CD4-positive, CD25-positive, alpha-beta regulatory T cell (primary cell): Measurements from ENCODE around the gene BCAN. TPM values are rescaled to one million over a fixed set of nuclear protein-coding genes. Genes with fewer than 3 reads are reported as not detected.

Experiments used
- ATAC-seq, 2 donors: fragments of 150-1000 bp; cut with Tn5 transposase; one replicate each; pipeline ENCODE4 v1.10.0; 2021; ENCODE audit warnings: low read depth in 2 of 2, moderate number of reproducible peaks in 2 of 2, moderate library complexity in 1 of 2
- DNase-seq, 3 donors: peaks; one replicate each; pipeline versions ENCODE4 v3.0.0 to v3.0.0-alpha.2; 2012 to 2022; ENCODE audit warnings: mixed read lengths in 1 of 3
- H3K27ac ChIP-seq: one replicate; pipeline ENCODE4 v1.7.0; 2013; ENCODE audit warnings: mild to moderate bottlenecking, low read length; ENCODE audit not compliant: insufficient read depth, poor library complexity, severe bottlenecking
- H3K27me3 ChIP-seq: one replicate; pipeline ENCODE4 v1.7.0; 2013; ENCODE audit warnings: low read length; ENCODE audit not compliant: control insufficient read depth, insufficient read depth
- H3K36me3 ChIP-seq: one replicate; pipeline ENCODE4 v1.7.0; 2013; ENCODE audit warnings: mild to moderate bottlenecking, low read length, moderate library complexity; ENCODE audit not compliant: control insufficient read depth, insufficient read depth
- H3K4me1 ChIP-seq: 2 replicates; pipeline ENCODE4 v1.7.0; 2013; ENCODE audit warnings: mild to moderate bottlenecking, low read length; ENCODE audit not compliant: insufficient read depth, control insufficient read depth, poor library complexity, severe bottlenecking
- H3K4me3 ChIP-seq: one replicate; pipeline ENCODE4 v1.7.0; 2013; ENCODE audit warnings: low read depth, mild to moderate bottlenecking, low read length, moderate library complexity
- H3K9me3 ChIP-seq, 2 experiments: 1 replicate in 1 of 2; 2 replicates in 1 of 2; pipeline ENCODE4 v1.7.0; 2013; ENCODE audit warnings: low read length in 2 of 2, mild to moderate bottlenecking in 1 of 2, moderate library complexity in 1 of 2; ENCODE audit not compliant: control insufficient read depth in 2 of 2
- H3K27ac Mint-ChIP-seq, 3 donors: one replicate each; pipeline ENCODE4 v1.8.0; 2020 to 2022; ENCODE audit warnings: mild to moderate bottlenecking in 3 of 3, mixed read lengths in 3 of 3, moderate library complexity in 2 of 3
- H3K27me3 Mint-ChIP-seq: one replicate; pipeline ENCODE4 v1.8.0; 2022; ENCODE audit warnings: mild to moderate bottlenecking, mixed read lengths
- H3K36me3 Mint-ChIP-seq: one replicate; pipeline ENCODE4 v1.8.0; 2020; ENCODE audit warnings: mixed read lengths
- H3K4me1 Mint-ChIP-seq, 4 donors: one replicate each; pipeline ENCODE4 v1.8.0; 2020 to 2022; ENCODE audit warnings: mixed read lengths in 4 of 4, mild to moderate bottlenecking in 1 of 4
- H3K4me3 Mint-ChIP-seq, 4 donors: one replicate each; pipeline ENCODE4 v1.8.0; 2020 to 2022; ENCODE audit warnings: mild to moderate bottlenecking in 4 of 4, mixed read lengths in 4 of 4, moderate library complexity in 3 of 4
- H3K9me3 Mint-ChIP-seq, 7 donors: one replicate each; pipeline ENCODE4 v1.8.0; 2020 to 2022; ENCODE audit warnings: mixed read lengths in 7 of 7, mild to moderate bottlenecking in 3 of 7, moderate library complexity in 2 of 7
- polyA plus RNA-seq, 4 donors: library from polyadenylated mRNA; unstranded; fragments of 300-500 nt; fragmentation: Illumina TruSeq; gene quantifications; one replicate each; pipeline ENCODE4 v1.2.3, GENCODE V29; 2021
- total RNA-seq: library from RNA; stranded (reverse); gene quantifications from one replicate; pipeline ENCODE4 v1.2.3, GENCODE V29; 2022

The BCAN gene
- total and polyA plus RNA-seq, 5 donors from 2014 or later = not detected

DNA sequence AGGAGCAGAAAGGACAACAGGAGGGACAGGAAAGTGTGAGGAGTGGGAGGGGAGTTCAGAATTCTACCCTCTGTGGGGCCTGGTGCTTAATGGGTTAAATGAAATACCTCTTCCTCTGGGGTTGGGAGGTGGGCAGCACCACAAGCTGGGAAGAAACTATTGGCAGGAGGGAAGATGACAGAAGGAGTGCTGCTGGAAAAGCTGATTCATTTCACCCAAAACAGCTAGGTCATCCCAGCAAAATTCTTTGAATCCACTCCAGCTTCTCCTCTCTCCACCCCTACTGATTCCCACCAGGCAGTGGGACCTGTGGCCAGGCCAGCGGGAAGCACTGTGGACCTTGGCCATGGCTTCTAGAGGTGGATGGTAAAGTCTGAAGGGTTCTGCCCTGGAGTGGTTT, 12.8 kb downstream of the BCAN start:
- H3K36me3 ChIP-seq = no peaks in the 10 kb centered on the region
- no peak overlapping the region for H3K27ac ChIP-seq
- no peak overlapping the region for H3K4me3 ChIP-seq
- H3K36me3 Mint-ChIP-seq = peaks cover 3% of the 10 kb centered on the region
- peaks cover 23% of the 10 kb centered on the region for H3K4me1 ChIP-seq
- no peaks in the 10 kb centered on the region for H3K9me3 ChIP-seq
- no peak for DNase-seq
- peak overlapping the region in 1 of 3 donors; percentile 33 for H3K27ac Mint-ChIP-seq
- peaks cover 0 to 32% (median 14%) of the 10 kb centered on the region in 4 donors for H3K4me1 Mint-ChIP-seq
- no peak for ATAC-seq
- H3K27me3 Mint-ChIP-seq = peaks cover 55% of the 10 kb centered on the region
- H3K9me3 Mint-ChIP-seq = peaks cover 0 to 4% (median 0%) of the 10 kb centered on the region in 7 donors
- no peak overlapping the region for H3K4me3 Mint-ChIP-seq
- peaks cover 23% of the 10 kb centered on the region for H3K27me3 ChIP-seq

DNA sequence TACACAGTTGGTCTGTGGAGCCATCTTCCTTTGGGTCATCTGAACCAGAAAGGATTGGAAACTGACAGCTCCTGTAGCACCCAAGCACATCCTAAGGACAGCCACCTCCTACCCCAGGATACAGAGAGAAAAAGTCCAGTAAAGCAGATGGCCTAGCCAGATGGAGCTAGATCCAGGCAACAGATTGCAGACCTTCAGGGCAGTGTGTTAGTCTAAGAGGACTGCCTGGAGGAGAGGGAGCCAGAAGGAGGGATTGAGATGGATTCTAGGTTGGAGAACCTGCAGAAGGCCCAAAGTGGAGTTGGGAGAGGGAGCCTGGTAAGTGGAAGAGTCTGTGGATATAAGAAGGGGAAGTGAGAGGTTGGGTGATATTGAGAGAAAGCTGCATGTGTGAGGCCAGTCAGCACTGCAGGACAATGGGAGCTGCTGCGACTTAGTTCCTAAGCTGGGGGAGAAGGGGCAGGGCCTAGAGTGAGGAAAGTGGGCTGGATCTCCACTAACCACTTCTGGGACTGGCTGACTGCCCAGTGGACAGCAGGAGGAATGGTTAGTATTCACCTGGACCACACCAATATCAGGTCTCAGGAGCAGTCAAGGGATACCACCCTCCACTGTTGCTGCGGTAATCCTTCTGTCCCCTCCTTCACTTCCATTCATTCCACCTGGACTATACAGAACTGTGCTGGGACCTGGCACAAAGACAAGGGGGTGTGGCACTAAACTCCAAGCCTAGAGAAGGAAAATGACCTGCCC, 13.4 kb downstream of the BCAN start:
- no peak for ATAC-seq
- no peaks in the 10 kb centered on the region for H3K9me3 ChIP-seq
- peaks cover 20% of the 10 kb centered on the region for H3K27me3 ChIP-seq
- peak overlapping the region in 2 of 4 donors; percentile 30 to 57 for H3K4me3 Mint-ChIP-seq
- H3K27ac ChIP-seq = no peak overlapping the region
- H3K27me3 Mint-ChIP-seq = peaks cover 48% of the 10 kb centered on the region
- H3K9me3 Mint-ChIP-seq = peaks cover 0 to 4% (median 0%) of the 10 kb centered on the region in 7 donors
- no peaks in the 10 kb centered on the region for H3K36me3 ChIP-seq
- H3K4me1 ChIP-seq = peaks cover 29% of the 10 kb centered on the region
- no peak overlapping the region for H3K4me3 ChIP-seq
- peaks cover 0 to 39% (median 18%) of the 10 kb centered on the region in 4 donors for H3K4me1 Mint-ChIP-seq
- H3K36me3 Mint-ChIP-seq = peaks cover 3% of the 10 kb centered on the region
- peak overlapping the region in 1 of 3 donors; percentile 33 for H3K27ac Mint-ChIP-seq
- DNase-seq = no peak

DNA sequence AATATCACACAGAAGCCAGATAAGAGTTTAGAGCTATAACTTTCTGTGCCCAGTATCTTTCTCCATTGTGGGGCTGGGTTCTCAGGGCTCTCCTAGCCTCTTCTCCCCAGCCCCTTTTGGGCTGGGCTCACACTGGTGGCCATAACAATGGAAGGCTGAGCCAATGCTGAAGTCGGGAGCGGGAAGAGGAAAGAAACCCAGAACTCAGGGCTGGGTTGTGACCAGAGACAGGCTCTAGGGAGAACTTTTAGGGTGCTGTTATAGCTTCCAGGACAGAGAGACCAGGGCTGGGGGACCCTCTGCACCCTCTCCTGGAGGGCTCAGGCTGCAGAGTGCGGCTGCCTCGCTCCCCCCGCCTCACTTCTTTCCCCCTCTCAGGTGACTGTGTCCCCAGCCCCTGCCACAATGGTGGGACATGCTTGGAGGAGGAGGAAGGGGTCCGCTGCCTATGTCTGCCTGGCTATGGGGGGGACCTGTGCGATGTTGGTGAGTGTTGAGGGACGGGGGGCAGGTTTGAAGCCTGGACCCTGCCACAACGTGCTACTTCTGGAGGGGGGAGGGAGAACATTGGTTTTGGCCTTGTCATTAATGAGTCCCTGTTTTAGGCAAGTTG, 14.1 kb downstream of the BCAN start:
- Histone ChIP-seq H3K4me1 (peaks cover 34% of the 10 kb centered on the region), H3K27me3 (peaks cover 20% of the 10 kb centered on the region), H3K27ac (no peak overlapping the region), H3K9me3 (no peaks in the 10 kb centered on the region), H3K4me3 (no peak overlapping the region), H3K36me3 (no peaks in the 10 kb centered on the region)
- Mint-ChIP-seq H3K4me3 (peak overlapping the region in 3 of 4 donors; percentile 30 to 83 (median 76)), H3K27me3 (peaks cover 47% of the 10 kb centered on the region), H3K36me3 (peaks cover 3% of the 10 kb centered on the region), H3K27ac (no peak overlapping the region), H3K9me3 (peaks cover 0 to 4% (median 0%) of the 10 kb centered on the region in 7 donors), H3K4me1 (peaks cover 0 to 45% (median 21%) of the 10 kb centered on the region in 4 donors)
- no peak for DNase-seq
- no peak for ATAC-seq

DNA sequence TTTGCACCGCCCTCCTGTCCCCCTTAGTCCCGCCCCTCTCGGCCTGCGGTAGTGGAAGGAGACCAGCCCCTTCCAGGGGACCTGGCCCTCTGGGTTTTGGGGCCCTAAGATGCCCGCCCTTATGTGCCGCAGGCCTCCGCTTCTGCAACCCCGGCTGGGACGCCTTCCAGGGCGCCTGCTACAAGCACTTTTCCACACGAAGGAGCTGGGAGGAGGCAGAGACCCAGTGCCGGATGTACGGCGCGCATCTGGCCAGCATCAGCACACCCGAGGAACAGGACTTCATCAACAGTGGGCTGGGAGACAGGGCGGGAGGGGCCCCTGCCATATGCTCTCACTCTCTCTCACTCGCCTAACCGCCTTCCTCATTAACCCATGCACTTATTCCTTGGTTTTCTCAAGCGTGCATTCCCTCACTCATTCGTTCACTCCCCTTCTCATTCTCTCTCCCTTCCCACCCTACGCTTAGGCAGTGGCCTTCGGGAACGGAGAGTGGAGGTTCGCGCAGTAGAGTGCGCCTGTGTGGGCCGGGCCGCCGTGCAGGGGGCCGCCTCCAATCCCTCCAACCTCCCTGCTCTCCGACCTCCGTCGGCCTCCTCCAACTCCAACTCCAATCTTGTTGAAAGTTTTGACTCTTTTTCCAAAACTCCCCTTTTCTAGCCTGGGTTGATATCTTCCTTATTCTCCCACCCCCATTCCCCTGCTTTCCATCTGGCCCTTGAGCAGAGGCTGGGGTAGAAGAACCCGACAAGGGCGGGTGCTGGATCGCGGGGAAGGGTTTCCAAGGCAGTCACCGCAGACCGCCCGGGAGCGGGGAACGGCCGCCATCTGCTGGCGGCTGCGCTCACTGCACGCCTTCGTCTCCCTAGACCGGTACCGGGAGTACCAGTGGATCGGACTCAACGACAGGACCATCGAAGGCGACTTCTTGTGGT, 15.2 kb downstream of the BCAN start:
- Mint-ChIP-seq H3K4me3 (peak overlapping the region; percentile 73 to 83 (median 79)), H3K27ac (peak overlapping the region in 2 of 3 donors; percentile 71 to 74), H3K4me1 (peaks cover 0 to 54% (median 22%) of the 10 kb centered on the region in 4 donors), H3K27me3 (peaks cover 50% of the 10 kb centered on the region), H3K36me3 (peaks cover under 1% of the 10 kb centered on the region), H3K9me3 (peaks cover 0 to 4% (median 0%) of the 10 kb centered on the region in 7 donors)
- Histone ChIP-seq H3K9me3 (no peaks in the 10 kb centered on the region), H3K4me3 (peak overlapping the region; percentile 42), H3K27ac (no peak overlapping the region), H3K4me1 (peaks cover 42% of the 10 kb centered on the region), H3K36me3 (no peaks in the 10 kb centered on the region), H3K27me3 (peaks cover 20% of the 10 kb centered on the region)
- ATAC-seq (peak in 1 of 2 donors; percentile 29), DNase-seq (peak; percentile 58 to 66 (median 61))

DNA sequence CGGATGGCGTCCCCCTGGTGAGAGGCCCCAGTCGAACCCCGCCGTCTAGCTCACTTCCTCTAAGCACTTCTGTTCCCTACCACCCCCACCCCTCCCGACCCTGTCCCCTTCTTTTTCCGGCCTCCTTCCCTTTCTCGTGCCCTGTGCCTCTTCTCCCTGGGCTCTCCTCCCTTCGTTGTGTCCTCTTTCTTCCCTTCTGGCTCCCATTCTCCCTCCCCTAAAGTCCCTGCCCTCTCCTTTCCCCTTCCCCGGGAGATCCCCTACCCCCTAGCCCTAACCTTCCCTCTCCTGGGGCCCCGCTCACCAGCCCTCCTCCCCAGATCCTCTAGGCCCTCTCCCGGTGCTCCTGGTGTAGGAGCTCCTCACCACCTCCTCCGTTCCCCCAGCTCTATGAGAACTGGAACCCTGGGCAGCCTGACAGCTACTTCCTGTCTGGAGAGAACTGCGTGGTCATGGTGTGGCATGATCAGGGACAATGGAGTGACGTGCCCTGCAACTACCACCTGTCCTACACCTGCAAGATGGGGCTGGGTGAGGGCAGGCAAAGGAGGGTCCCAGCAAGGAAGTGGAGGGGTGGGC, 15.9 kb downstream of the BCAN start:
- H3K36me3 ChIP-seq = no peaks in the 10 kb centered on the region
- ATAC-seq (no peak), DNase-seq (no peak)
- peaks cover 42% of the 10 kb centered on the region for H3K4me1 ChIP-seq
- H3K9me3 ChIP-seq = no peaks in the 10 kb centered on the region
- H3K4me3 ChIP-seq = no peak overlapping the region
- Mint-ChIP-seq H3K36me3 (no peaks in the 10 kb centered on the region), H3K4me3 (peak overlapping the region in 3 of 4 donors; percentile 73 to 83 (median 76)), H3K27ac (peak overlapping the region in 1 of 3 donors; percentile 74), H3K4me1 (peaks cover 0 to 55% (median 22%) of the 10 kb centered on the region in 4 donors), H3K27me3 (peaks cover 52% of the 10 kb centered on the region), H3K9me3 (peaks cover 0 to 4% (median 0%) of the 10 kb centered on the region in 7 donors)
- peaks cover 20% of the 10 kb centered on the region for H3K27me3 ChIP-seq
- no peak overlapping the region for H3K27ac ChIP-seq

DNA sequence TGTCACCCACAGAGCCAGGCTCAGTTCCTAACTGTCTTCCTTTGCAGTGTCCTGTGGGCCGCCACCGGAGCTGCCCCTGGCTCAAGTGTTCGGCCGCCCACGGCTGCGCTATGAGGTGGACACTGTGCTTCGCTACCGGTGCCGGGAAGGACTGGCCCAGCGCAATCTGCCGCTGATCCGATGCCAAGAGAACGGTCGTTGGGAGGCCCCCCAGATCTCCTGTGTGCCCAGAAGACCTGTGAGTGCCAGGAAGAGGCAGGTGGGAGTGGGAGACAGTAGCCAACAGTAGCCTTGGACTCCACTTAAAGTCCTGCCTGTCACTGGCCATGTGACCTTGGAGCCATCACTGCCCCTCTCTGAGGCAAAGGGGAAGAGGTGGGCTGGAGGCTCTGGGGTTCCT, 16.6 kb downstream of the BCAN start:
- no peak overlapping the region for H3K4me3 ChIP-seq
- no peaks in the 10 kb centered on the region for H3K9me3 ChIP-seq
- H3K27ac ChIP-seq = no peak overlapping the region
- Mint-ChIP-seq H3K4me1 (peaks cover 0 to 57% (median 23%) of the 10 kb centered on the region in 4 donors), H3K9me3 (peaks cover 0 to 4% (median 0%) of the 10 kb centered on the region in 7 donors), H3K27me3 (peaks cover 45% of the 10 kb centered on the region), H3K36me3 (no peaks in the 10 kb centered on the region), H3K27ac (no peak overlapping the region), H3K4me3 (peak overlapping the region in 2 of 4 donors; percentile 17 to 41)
- DNase-seq = no peak
- no peak for ATAC-seq
- peaks cover 20% of the 10 kb centered on the region for H3K27me3 ChIP-seq
- H3K36me3 ChIP-seq = no peaks in the 10 kb centered on the region
- peaks cover 42% of the 10 kb centered on the region for H3K4me1 ChIP-seq
